Mammary epithelial cell (primary cell): ENCODE measurements around the gene FCHSD2.
"Not testable (repeated sequence)": the region's sequence is repeated elsewhere in the genome, so short reads cannot be mapped to it uniquely, and the experiment has no call there.

ENCODE experiments used
- CTCF ChIP-seq, 2 donors: IDR thresholded peaks in 1 of 2; conservative IDR thresholded peaks in 1 of 2; 2 replicates each; pipeline ENCODE4 v1.5.1; 2011 to 2012; ENCODE audit warnings: inconsistent platforms in 2 of 2, low read length in 2 of 2, mild to moderate bottlenecking in 2 of 2, control low read depth in 1 of 2, low read depth in 1 of 2; ENCODE audit not compliant: insufficient read depth in 1 of 2; ENCODE audit errors: extremely low read depth in 1 of 2
- EZH2 ChIP-seq: IDR thresholded peaks from 2 replicates; pipeline ENCODE4 v1.6.1; 2012; ENCODE audit warnings: low read length, inconsistent platforms, borderline replicate concordance

DNA sequence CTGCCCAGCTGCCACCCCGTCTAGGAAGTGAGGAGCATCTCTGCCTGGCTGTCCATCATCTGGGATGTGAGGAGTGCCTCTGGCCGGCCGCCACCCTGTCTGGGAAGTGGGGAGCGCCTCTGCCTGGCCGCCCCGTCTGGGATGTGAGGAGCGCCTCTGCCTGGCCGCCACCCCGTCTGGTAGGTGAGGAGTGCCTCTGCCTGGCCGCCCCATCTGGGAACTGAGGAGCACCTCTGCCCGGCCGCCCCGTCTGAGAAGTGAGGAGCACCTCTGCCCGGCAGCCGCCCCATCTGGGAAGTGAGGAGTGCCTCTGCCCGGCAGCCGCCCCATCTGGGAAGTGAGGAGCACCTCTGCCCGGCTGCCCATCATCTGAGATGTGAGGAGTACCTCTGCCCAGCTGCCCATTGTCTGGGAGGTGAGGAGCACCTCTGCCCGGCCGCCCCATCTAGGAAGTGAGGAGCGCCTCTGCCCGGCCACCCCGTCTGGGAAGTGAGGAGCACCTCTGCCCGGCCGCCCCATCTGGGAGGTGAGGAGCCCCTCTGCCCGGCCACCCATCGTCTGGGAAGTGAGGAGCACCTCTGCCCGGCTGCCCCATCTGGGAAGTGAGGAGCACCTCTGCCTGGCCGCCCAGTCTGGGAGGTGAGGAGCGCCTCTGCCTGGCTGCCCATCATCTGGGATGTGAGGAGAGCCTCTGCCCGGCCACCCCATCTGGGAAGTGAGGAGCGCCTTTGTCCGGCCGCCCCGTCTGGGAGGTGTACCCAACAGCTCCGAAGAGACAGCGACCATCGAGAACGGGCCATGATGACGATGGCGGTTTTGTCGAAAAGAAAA lies 232.3 kb downstream of the FCHSD2 start:
- not testable (repeated sequence) for TF ChIP-seq CTCF (conservative IDR thresholded peaks at IDR 0.05 in 1 of 2, IDR thresholded peaks at IDR 0.05 in 1 of 2; ENCODE audit: extremely low read depth in 1 of 2, insufficient read depth in 1 of 2, low read depth in 1 of 2, low read length in 2 of 2); EZH2
